ENCODE results near the gene AMH.

DNA sequence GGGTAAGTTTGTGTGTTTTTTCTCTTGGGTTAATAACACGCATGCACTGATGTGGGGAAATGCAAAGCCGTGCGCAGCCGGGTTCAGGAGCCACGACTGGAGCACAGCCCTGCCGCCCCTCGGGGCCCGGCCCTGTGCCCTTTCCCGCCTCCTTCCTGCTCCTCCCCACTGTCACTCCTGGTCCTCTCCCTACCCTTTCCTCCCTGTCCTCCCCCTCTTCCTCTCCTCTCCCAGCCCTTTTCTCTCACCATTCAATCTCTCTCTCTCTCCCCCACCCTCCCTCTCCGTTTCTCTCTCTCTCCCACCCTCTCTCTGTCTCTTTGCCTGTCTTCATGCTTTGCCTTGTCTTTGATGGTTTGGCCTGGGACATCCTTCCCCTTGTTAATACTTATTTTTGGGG, 40.1 kb upstream of the AMH start:
- TF ChIP-seq POLR2AphosphoS5 (IDR thresholded peaks at IDR 0.05) (no peak), POLR2A (IDR thresholded peaks at IDR 0.05) (no peak)
- TF ChIP-seq, protein P1, sequence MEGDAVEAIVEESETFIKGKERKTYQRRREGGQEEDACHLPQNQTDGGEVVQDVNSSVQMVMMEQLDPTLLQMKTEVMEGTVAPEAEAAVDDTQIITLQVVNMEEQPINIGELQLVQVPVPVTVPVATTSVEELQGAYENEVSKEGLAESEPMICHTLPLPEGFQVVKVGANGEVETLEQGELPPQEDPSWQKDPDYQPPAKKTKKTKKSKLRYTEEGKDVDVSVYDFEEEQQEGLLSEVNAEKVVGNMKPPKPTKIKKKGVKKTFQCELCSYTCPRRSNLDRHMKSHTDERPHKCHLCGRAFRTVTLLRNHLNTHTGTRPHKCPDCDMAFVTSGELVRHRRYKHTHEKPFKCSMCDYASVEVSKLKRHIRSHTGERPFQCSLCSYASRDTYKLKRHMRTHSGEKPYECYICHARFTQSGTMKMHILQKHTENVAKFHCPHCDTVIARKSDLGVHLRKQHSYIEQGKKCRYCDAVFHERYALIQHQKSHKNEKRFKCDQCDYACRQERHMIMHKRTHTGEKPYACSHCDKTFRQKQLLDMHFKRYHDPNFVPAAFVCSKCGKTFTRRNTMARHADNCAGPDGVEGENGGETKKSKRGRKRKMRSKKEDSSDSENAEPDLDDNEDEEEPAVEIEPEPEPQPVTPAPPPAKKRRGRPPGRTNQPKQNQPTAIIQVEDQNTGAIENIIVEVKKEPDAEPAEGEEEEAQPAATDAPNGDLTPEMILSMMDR (IDR thresholded peaks at IDR 0.05): no peak

Data from stomach (tissue), 4 donors.